Measurements from ENCODE around the gene ZNF225. TPM values are rescaled to one million over a fixed set of nuclear protein-coding genes. Genes with fewer than 3 reads are reported as not detected.

ZNF225 gene
- total and polyA plus RNA-seq, 2 of the 4 experiments (the other 2 are of a cell fraction), result 1.5 to 5.7 TPM

- H4K91ac ChIP-seq (ENCODE audit: insufficient read depth, low read depth, low read length), result no peak overlapping the region
Observed at GRCh38 chr19:44076325-44076724, 36.9 kb upstream of the ZNF225 start.

More at GRCh38 chr19:44076325-44076724, 36.9 kb upstream of the ZNF225 start:
- WGBS, 2 experiments (ENCODE audit: extremely low coverage in 2 of 2, insufficient read length in 1 of 2), result 100% methylated on average over 1 of the region's 2 CpGs; no CpG with 5 or more reads in 1 of the 2 experiments
- no peak overlapping the region for H3K56ac ChIP-seq (ENCODE audit: extremely low read depth, insufficient read depth, low read length)
- H2BK15ac ChIP-seq (ENCODE audit: low read depth, low read length), result no peak overlapping the region
- H3K79me1 ChIP-seq (ENCODE audit: low read depth in 1 of 2, low read length in 2 of 2), result peaks cover 16% of the 10 kb centered on the region in 2 experiments
- no peak for TF ChIP-seq MXI1 (IDR thresholded peaks at IDR 0.05; ENCODE audit: borderline replicate concordance, low read depth, low read length)
- TF ChIP-seq, protein P1, sequence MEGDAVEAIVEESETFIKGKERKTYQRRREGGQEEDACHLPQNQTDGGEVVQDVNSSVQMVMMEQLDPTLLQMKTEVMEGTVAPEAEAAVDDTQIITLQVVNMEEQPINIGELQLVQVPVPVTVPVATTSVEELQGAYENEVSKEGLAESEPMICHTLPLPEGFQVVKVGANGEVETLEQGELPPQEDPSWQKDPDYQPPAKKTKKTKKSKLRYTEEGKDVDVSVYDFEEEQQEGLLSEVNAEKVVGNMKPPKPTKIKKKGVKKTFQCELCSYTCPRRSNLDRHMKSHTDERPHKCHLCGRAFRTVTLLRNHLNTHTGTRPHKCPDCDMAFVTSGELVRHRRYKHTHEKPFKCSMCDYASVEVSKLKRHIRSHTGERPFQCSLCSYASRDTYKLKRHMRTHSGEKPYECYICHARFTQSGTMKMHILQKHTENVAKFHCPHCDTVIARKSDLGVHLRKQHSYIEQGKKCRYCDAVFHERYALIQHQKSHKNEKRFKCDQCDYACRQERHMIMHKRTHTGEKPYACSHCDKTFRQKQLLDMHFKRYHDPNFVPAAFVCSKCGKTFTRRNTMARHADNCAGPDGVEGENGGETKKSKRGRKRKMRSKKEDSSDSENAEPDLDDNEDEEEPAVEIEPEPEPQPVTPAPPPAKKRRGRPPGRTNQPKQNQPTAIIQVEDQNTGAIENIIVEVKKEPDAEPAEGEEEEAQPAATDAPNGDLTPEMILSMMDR (conservative IDR thresholded peaks at IDR 0.05; ENCODE audit: low read depth, low read length), result no peak
- no peak for TF ChIP-seq RCOR1 (IDR thresholded peaks at IDR 0.05; ENCODE audit: insufficient replicate concordance, low read length)
- no peak for TF ChIP-seq RAD21 (IDR thresholded peaks at IDR 0.05; ENCODE audit: low read length)
- TF ChIP-seq, protein P2, sequence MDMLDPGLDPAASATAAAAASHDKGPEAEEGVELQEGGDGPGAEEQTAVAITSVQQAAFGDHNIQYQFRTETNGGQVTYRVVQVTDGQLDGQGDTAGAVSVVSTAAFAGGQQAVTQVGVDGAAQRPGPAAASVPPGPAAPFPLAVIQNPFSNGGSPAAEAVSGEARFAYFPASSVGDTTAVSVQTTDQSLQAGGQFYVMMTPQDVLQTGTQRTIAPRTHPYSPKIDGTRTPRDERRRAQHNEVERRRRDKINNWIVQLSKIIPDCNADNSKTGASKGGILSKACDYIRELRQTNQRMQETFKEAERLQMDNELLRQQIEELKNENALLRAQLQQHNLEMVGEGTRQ (IDR thresholded peaks at IDR 0.05; ENCODE audit: low read depth, low read length), result no peak
- no peak for TF ChIP-seq MAZ (IDR thresholded peaks at IDR 0.05; ENCODE audit: borderline replicate concordance, low read depth, low read length)
- no peak for TF ChIP-seq BHLHE40 (IDR thresholded peaks at IDR 0.05; ENCODE audit: low read depth, low read length)
- TF ChIP-seq FOS (IDR thresholded peaks at IDR 0.05; ENCODE audit: low read depth, low read length), result no peak
- TF ChIP-seq CHD1 (IDR thresholded peaks at IDR 0.05; ENCODE audit: low read depth, low read length), result no peak
- TF ChIP-seq CEBPB (IDR thresholded peaks at IDR 0.05; ENCODE audit: low read depth, low read length), result no peak
- no peak for TF ChIP-seq POLR2A (IDR thresholded peaks at IDR 0.05; ENCODE audit: low read depth, low read length)
- no peak for TF ChIP-seq ELK1 (IDR thresholded peaks at IDR 0.05; ENCODE audit: borderline replicate concordance, low read depth, low read length)
- no peak for TF ChIP-seq MAFK (IDR thresholded peaks at IDR 0.05; ENCODE audit: low read depth, low read length)
- TF ChIP-seq RFX5 (IDR thresholded peaks at IDR 0.05; ENCODE audit: low read depth, low read length), result no peak
- TF ChIP-seq SMC3 (IDR thresholded peaks at IDR 0.05; ENCODE audit: low read depth, low read length), result no peak
- TF ChIP-seq NFE2L2 (IDR thresholded peaks at IDR 0.05; ENCODE audit: low read depth, low read length), result no peak
- no peak overlapping the region for H2AFZ ChIP-seq (replicated peaks; ENCODE audit: low read length, poor library complexity)
- dilution Hi-C loops (cut with HindIII; ENCODE audit: low sequenced_read_pairs, unreplicated experiment), result no loop called here
- CTCF ChIA-PET, result no interaction called here
- H3K9me1 ChIP-seq (ENCODE audit: insufficient read depth, low read length), result no peaks in the 10 kb centered on the region
- ATAC-seq (ENCODE audit: low read depth) (no peak), DNase-seq (no peak)
- no peak overlapping the region for H2AK9ac ChIP-seq (replicated peaks; ENCODE audit: low read depth, low read length, poor library complexity)
- no peaks in the 10 kb centered on the region for H3K27me3 ChIP-seq (ENCODE audit: control insufficient read depth, insufficient read depth, low read length)
- no peak overlapping the region for H2BK120ac ChIP-seq (ENCODE audit: low read depth, low read length)
- H3K18ac ChIP-seq (ENCODE audit: low read depth, low read length), result no peak overlapping the region
- intact Hi-C loops (cut with micrococcal nuclease), result no loop called here
- H3K4me3 ChIP-seq (ENCODE audit: insufficient read depth, low read depth, low read length), result no peak overlapping the region
- POLR2A ChIA-PET (ENCODE audit: unreplicated experiment), result no interaction called here
- no peak overlapping the region for H3K27ac ChIP-seq (ENCODE audit: insufficient read depth, low read length)
- H4K20me1 ChIP-seq (ENCODE audit: insufficient read depth, low read length), result no peaks in the 10 kb centered on the region
- no peak overlapping the region for H3K23ac ChIP-seq (ENCODE audit: low read depth, low read length)
- no peak overlapping the region for H3K4ac ChIP-seq (ENCODE audit: low read depth, low read length)
- H3K4me2 ChIP-seq (ENCODE audit: low read depth, low read length), result no peak overlapping the region
- no peak overlapping the region for H2BK5ac ChIP-seq (ENCODE audit: low read depth, low read length, poor library complexity, severe bottlenecking)
- H2AK5ac ChIP-seq (ENCODE audit: low read depth, low read length), result no peak overlapping the region
- H3K9me3 ChIP-seq (ENCODE audit: control insufficient read depth, insufficient read depth, low read length), result no peaks in the 10 kb centered on the region
- no peak overlapping the region for H4K5ac ChIP-seq (ENCODE audit: low read depth, low read length)
- no peak overlapping the region for H2BK20ac ChIP-seq (ENCODE audit: low read depth, low read length)
- H3K14ac ChIP-seq (replicated peaks; ENCODE audit: low read depth, low read length), result no peak overlapping the region
- BruUV-seq (replicated peaks), result no TSS peak
- in situ Hi-C loops (cut with MboI; ENCODE audit: low sequenced_read_pairs), result no loop called here
- H3K9ac ChIP-seq (ENCODE audit: low read depth, low read length), result no peak overlapping the region
- peaks cover 14% of the 10 kb centered on the region for H3K36me3 ChIP-seq (ENCODE audit: control insufficient read depth, insufficient read depth, low read length)
- H4K8ac ChIP-seq (ENCODE audit: low read depth in 2 of 2, low read length in 2 of 2), result no peak overlapping the region
- peaks cover 2% of the 10 kb centered on the region; the same call in 1 of the 2 replicates for H3K4me1 ChIP-seq (ENCODE audit: control insufficient read depth, insufficient read depth, low read length)
